ENCODE data around the gene OSBPL5. TPM values are rescaled to one million over a fixed set of nuclear protein-coding genes. Genes with fewer than 3 reads are reported as not detected.
A peak's percentile ranks its signal among the peaks of the same experiment; 100 is the strongest.

Gene OSBPL5
- total and polyA plus RNA-seq, 4 donors, result 15.2 to 51.5 (median 28.3) TPM

DNA sequence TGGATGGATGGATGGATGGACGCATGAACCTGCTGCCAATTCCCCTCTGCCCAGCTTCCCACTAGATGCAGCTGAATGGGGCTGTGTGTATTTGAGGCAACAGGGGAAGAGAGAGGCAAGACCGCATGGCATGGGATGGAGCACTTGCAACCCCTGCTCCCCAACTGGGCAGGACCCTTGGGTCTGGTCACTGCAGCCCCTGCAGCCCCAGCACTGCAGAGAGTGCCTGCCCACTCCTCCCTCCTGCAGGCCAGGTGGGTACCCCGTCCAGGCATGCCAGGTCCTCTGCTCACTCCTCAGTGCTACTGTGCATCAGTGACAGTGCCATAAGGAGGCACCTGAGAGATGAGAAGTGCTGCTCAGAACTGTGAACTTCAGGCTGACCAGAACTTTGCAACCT is 40.3 kb downstream of the OSBPL5 start:
- Histone ChIP-seq H3K9me3 (ENCODE audit: control insufficient read depth in 4 of 4, insufficient read depth in 3 of 4, low read length in 3 of 4) (no peaks in the 10 kb centered on the region), H3K4me3 (no peak overlapping the region), H3K27me3 (ENCODE audit: control insufficient read depth in 3 of 3, insufficient read depth in 3 of 3, low read length in 2 of 3) (no peaks in the 10 kb centered on the region), H3K4me1 (ENCODE audit: control insufficient read depth in 5 of 5, insufficient read depth in 5 of 5, low read length in 5 of 5) (peaks cover 0 to 24% (median 6%) of the 10 kb centered on the region in 5 donors), H3K36me3 (ENCODE audit: control insufficient read depth in 4 of 4, insufficient read depth in 4 of 4, low read length in 4 of 4) (peaks cover 0 to 36% (median 16%) of the 10 kb centered on the region in 4 donors), H3K9ac (ENCODE audit: insufficient read depth in 1 of 2, low read length in 2 of 2) (no peak overlapping the region), H3K27ac (ENCODE audit: low read depth in 1 of 2, low read length in 1 of 2) (peak overlapping the region in 1 of 2 donors; percentile 11)
- ATAC-seq (ENCODE audit: insufficient read depth, low FRiP score) (no peak), DNase-seq (peak in 1 of 3 donors; percentile 4)
- TF ChIP-seq, protein P1, sequence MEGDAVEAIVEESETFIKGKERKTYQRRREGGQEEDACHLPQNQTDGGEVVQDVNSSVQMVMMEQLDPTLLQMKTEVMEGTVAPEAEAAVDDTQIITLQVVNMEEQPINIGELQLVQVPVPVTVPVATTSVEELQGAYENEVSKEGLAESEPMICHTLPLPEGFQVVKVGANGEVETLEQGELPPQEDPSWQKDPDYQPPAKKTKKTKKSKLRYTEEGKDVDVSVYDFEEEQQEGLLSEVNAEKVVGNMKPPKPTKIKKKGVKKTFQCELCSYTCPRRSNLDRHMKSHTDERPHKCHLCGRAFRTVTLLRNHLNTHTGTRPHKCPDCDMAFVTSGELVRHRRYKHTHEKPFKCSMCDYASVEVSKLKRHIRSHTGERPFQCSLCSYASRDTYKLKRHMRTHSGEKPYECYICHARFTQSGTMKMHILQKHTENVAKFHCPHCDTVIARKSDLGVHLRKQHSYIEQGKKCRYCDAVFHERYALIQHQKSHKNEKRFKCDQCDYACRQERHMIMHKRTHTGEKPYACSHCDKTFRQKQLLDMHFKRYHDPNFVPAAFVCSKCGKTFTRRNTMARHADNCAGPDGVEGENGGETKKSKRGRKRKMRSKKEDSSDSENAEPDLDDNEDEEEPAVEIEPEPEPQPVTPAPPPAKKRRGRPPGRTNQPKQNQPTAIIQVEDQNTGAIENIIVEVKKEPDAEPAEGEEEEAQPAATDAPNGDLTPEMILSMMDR (IDR thresholded peaks at IDR 0.05; ENCODE audit: control extremely low read depth, extremely low read depth), result no peak
- WGBS, 2 donors, result 66 to 80% methylated on average over 3 of the region's 3 CpGs

DNA sequence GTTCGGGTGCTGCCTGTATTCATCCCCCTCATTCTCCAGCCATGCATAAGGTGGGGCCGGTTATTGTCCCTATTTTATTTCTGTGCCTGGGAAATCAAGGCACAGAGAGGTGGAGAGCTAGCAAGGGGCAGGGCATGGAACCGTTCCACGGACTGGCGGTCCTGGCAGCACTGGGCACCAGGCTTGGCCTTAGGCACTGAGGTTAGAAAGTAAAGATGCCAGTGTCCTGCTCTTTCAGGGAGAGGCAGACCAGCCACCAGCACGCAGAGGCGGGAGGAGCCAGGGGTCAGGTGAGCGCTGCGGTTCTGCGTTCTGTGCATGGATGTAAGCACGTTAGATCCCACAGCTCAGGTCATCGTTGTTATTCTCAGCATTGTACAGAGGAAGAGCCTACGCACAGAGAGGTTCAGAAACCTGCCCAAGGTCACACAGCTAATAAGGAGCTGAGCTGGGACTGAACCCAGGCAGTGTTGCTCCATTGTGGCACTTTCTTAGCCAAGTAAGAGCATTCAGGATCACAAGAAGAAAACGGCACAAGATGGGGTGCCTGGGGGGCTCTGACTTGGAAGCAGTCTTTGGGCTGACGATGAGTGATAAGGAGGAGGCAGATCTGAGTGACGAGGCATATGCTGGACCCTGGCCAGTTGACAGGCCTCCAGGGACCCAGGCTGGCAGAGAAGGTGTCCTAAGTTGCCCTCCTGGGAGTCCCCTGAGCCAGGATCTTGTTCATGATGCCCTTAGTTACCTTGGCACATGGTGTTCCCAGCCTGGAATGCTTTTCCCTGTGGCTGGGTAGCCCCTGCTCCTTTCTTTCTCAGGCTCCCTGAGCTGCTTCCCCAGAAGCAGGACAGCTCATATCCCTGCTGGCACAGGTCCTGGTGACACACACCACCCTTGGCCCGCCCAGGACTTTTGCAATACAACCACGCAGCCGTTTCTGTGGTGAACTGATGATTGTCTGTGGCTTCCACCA is 41.1 kb downstream of the OSBPL5 start:
- Histone ChIP-seq H3K4me3 (no peak overlapping the region), H3K27me3 (ENCODE audit: control insufficient read depth in 3 of 3, insufficient read depth in 3 of 3, low read length in 2 of 3) (no peaks in the 10 kb centered on the region), H3K4me1 (ENCODE audit: control insufficient read depth in 5 of 5, insufficient read depth in 5 of 5, low read length in 5 of 5) (peaks cover 0 to 24% (median 6%) of the 10 kb centered on the region in 5 donors), H3K9me3 (ENCODE audit: control insufficient read depth in 4 of 4, insufficient read depth in 3 of 4, low read length in 3 of 4) (no peaks in the 10 kb centered on the region), H3K27ac (ENCODE audit: low read depth in 1 of 2, low read length in 1 of 2) (peak overlapping the region; percentile 15 to 69), H3K9ac (ENCODE audit: insufficient read depth in 1 of 2, low read length in 2 of 2) (no peak overlapping the region), H3K36me3 (ENCODE audit: control insufficient read depth in 4 of 4, insufficient read depth in 4 of 4, low read length in 4 of 4) (peaks cover 0 to 41% (median 16%) of the 10 kb centered on the region in 4 donors)
- whole genome bisulfite sequencing, 2 donors, result 74 to 75% methylated on average over 19 of the region's 19 CpGs
- TF ChIP-seq, protein P1 (IDR thresholded peaks at IDR 0.05; ENCODE audit: control extremely low read depth, extremely low read depth), result no peak
- DNase-seq (peak; percentile 13 to 61 (median 33)), ATAC-seq (ENCODE audit: insufficient read depth, low FRiP score) (peak; percentile 58)

DNA sequence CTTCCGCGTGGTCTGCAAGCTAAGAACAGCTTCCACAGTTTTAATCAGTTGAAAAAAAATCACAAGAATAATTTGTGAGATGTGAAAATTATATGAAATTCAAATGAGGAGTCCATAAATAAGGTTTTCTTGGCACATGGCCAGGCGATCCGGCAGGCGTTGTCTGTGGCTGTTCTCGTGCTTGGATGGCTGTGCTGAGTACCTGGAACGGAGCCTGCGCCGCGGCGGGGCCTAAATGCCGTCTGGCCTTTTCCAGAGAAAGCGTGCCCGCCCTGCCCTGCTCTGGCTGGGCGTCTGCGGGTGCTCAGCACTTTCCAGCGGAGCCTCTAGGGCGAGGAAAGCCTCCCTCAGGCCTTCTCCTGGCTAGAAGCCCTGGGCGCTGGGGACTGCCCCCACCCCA is 41.8 kb downstream of the OSBPL5 start:
- peaks cover 0 to 24% (median 6%) of the 10 kb centered on the region in 5 donors for H3K4me1 ChIP-seq (ENCODE audit: control insufficient read depth in 5 of 5, insufficient read depth in 5 of 5, low read length in 5 of 5)
- H3K27me3 ChIP-seq (ENCODE audit: control insufficient read depth in 3 of 3, insufficient read depth in 3 of 3, low read length in 2 of 3), result no peaks in the 10 kb centered on the region
- ATAC-seq (ENCODE audit: insufficient read depth, low FRiP score) (peak; percentile 12), DNase-seq (peak in 1 of 3 donors; percentile 15)
- no peak overlapping the region for H3K4me3 ChIP-seq
- no peaks in the 10 kb centered on the region for H3K9me3 ChIP-seq (ENCODE audit: control insufficient read depth in 4 of 4, insufficient read depth in 3 of 4, low read length in 3 of 4)
- H3K36me3 ChIP-seq (ENCODE audit: control insufficient read depth in 4 of 4, insufficient read depth in 4 of 4, low read length in 4 of 4), result peaks cover 0 to 36% (median 16%) of the 10 kb centered on the region in 4 donors
- peak overlapping the region in 1 of 2 donors; percentile 15 for H3K27ac ChIP-seq (ENCODE audit: low read depth in 1 of 2, low read length in 1 of 2)
- H3K9ac ChIP-seq (ENCODE audit: insufficient read depth in 1 of 2, low read length in 2 of 2), result no peak overlapping the region
- WGBS, 2 donors, result 78 to 85% methylated on average over 19 of the region's 19 CpGs
- TF ChIP-seq, protein P1 (IDR thresholded peaks at IDR 0.05; ENCODE audit: control extremely low read depth, extremely low read depth), result no peak

Data from lung (tissue), 12 donors.